Astrocyte (in vitro differentiated cells and primary cell): ENCODE measurements around the gene PLD2.

Experiments
- CTCF ChIP-seq: IDR thresholded peaks from 2 replicates; pipeline ENCODE4 v1.5.1; 2011; ENCODE audit warnings: low read depth, mild to moderate bottlenecking, inconsistent platforms, low read length, moderate library complexity; ENCODE audit not compliant: insufficient read depth
- EZH2 ChIP-seq: IDR thresholded peaks from 2 replicates; pipeline ENCODE4 v1.6.1; 2012; ENCODE audit warnings: mild to moderate bottlenecking, low read length, inconsistent platforms; ENCODE audit not compliant: insufficient read depth

DNA sequence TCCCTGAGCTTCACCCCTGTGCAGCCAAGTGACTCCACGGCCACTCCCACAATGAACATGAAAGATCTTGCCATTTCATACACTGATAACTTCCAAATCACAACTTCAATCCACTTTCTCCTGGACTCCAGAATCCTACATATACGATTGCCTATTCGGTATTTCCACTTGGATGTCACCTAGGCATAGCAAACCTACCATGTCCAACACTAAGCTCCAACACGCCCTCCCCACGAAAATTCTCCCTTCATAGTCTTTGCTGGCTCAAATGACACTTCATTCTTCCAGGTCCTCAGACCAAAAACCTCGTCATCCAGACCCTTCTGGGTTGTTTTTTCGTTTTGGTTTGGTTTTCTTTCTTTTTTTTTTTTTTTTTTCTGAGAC is 16.3 kb upstream of the PLD2 start:
- no peak for TF ChIP-seq CTCF
- TF ChIP-seq EZH2, result no peak
